Measurements from ENCODE around the gene SPECC1L. TPM values are rescaled to one million over a fixed set of nuclear protein-coding genes. Genes with fewer than 3 reads are reported as not detected.

Gene SPECC1L
- total RNA-seq, 5 donors from 2014 or later (not counting 1 experiment from before 2014, with no cell fraction given): 45.3 to 64.0 (median 54.5) TPM

DNA sequence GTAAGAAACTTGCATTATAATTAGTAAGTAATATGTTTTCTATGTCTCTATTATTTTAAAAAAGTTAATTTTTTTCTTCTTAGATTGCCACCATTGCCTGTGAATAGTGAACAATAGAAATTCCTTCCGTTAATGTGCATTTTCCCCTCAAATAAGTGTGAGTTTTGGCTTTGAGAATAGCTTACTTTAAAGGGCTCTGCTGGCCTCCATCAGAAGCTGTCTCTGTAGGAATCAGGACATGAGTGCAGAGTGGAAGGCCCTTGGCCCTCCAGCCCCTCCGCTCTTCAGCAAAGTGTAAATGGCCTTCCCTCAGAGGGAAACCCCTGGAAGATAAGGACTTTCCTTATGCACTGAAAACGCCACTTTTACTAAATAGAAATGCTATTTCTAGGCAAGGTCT, 132.7 kb downstream of the SPECC1L start:
- Mint-ChIP-seq H3K27me3 (no peaks in the 10 kb centered on the region), H3K9me3 (no peaks in the 10 kb centered on the region), H3K27ac (no peak overlapping the region), H3K4me1 (peaks cover 38 to 49% (median 41%) of the 10 kb centered on the region in 3 donors), H3K36me3 (peaks cover 32% of the 10 kb centered on the region), H3K4me3 (no peak overlapping the region)
- no peak overlapping the region for H3K4me3 ChIP-seq (ENCODE audit: control insufficient read depth in 1 of 2, extremely low read depth in 1 of 2, low read length in 1 of 2)
- no peak for DNase-seq
- WGBS (ENCODE audit: insufficient coverage): no CpG with 5 or more reads among the region's 3 CpGs
- H3K4me1 ChIP-seq (ENCODE audit: control insufficient read depth in 1 of 2, extremely low read depth in 1 of 2, insufficient read depth in 2 of 2, low read length in 2 of 2): peaks cover 15 to 27% of the 10 kb centered on the region in 2 experiments
- peaks cover 8 to 16% of the 10 kb centered on the region in 2 donors for H3K36me3 ChIP-seq (ENCODE audit: control insufficient read depth in 2 of 2, extremely low read depth in 1 of 2, insufficient read depth in 1 of 2, low read length in 1 of 2)
- ATAC-seq (replicated peaks in 1 of 4): no peak
- H3K9me3 ChIP-seq: no peaks in the 10 kb centered on the region
- ChIA-PET POLR2A (no interaction called here), CTCF (no interaction called here)
- no peaks in the 10 kb centered on the region for H3K27me3 ChIP-seq (replicated peaks in 1 of 2; ENCODE audit: control insufficient read depth in 2 of 2, extremely low read depth in 1 of 2, insufficient read depth in 2 of 2, low read length in 1 of 2)
- H3K27ac ChIP-seq (ENCODE audit: low read length): no peak overlapping the region

DNA sequence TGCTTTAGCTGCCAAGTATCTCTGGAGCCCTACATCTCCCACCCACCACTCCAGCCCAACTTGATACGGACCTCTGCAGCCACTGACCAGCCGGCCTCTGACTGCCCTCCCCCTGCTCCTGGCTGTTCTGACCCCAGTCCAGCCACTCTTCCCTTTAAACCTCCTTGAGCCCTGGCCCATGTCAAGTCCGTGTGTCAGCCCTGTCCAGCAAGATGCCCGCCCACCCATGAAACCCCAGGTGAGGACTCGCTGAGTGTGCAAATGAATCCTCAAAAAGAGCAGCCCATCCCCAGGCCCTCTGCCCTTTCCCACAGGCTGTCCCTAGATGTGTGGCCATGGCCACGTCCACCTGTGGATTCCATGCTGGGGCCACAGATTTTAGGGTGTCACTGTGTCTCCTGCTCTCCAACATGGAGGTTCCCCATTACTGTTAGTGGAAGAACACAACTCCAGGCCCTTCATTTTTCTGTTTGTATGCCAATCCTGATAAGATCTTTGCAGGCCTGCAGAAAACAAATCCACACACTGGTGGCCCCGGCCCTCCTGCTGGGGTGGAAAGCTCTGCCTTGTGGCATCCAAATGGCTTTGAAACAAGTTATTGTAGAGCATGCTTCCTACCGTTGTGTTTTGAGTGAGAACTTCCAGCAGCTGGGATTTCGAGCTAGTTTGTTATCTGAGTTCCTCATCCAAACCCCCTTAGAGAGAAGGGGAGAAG, 134.1 kb downstream of the SPECC1L start:
- H3K27me3 Mint-ChIP-seq: no peaks in the 10 kb centered on the region
- no peak for ATAC-seq (replicated peaks in 1 of 4)

DNA sequence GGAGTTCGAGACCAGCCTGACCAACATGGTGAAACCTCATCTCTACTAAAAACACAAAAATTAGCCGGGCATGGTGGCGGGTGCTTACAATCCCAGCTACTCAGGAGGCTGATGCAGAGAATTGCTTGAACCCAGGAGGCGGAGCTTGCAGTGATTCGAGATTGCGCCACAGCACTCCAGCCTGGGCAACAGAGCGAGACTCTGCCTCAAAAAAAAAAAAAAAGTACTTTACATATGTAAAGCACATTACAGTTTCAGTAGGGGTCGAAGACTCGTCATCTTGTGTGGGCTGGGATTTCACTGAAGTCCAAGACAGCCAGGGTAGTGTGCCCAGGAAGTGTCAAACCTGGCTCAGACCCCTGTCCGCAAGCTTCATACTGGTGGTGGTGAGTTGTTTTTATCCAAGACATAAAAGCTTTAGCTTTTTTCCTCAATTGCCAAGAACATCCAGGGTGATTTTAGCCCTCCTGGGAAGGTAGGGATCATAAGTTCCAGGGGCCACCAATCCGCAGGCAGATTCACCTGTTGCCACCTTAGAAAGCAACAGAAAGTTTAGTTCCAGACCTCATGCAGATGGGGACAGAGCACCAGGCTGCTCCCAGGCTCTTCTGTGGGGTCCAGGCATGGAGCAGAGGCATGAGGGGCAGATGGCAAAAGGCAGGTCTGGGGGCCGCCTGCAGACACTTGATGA, 135.1 kb downstream of the SPECC1L start:
- CTCF ChIA-PET: no interaction called here
- Histone ChIP-seq H3K9me3 (no peaks in the 10 kb centered on the region), H3K4me1 (ENCODE audit: control insufficient read depth in 1 of 2, extremely low read depth in 1 of 2, insufficient read depth in 2 of 2, low read length in 2 of 2) (peaks cover 12 to 50% of the 10 kb centered on the region in 2 experiments), H3K4me3 (ENCODE audit: control insufficient read depth in 1 of 2, extremely low read depth in 1 of 2, low read length in 1 of 2) (no peak overlapping the region), H3K27me3 (replicated peaks in 1 of 2; ENCODE audit: control insufficient read depth in 2 of 2, extremely low read depth in 1 of 2, insufficient read depth in 2 of 2, low read length in 1 of 2) (no peaks in the 10 kb centered on the region), H3K27ac (ENCODE audit: low read length) (no peak overlapping the region), H3K36me3 (ENCODE audit: control insufficient read depth in 2 of 2, extremely low read depth in 1 of 2, insufficient read depth in 1 of 2, low read length in 1 of 2) (peaks cover 8 to 16% of the 10 kb centered on the region in 2 donors)
- Mint-ChIP-seq H3K4me1 (peaks cover 40 to 50% (median 45%) of the 10 kb centered on the region in 3 donors), H3K4me3 (no peak overlapping the region), H3K27me3 (no peaks in the 10 kb centered on the region), H3K27ac (peak overlapping the region in 1 of 2 donors; percentile 39), H3K36me3 (peaks cover 27% of the 10 kb centered on the region), H3K9me3 (no peaks in the 10 kb centered on the region)
- no peak for DNase-seq
- 100% methylated on average over 5 of the region's 12 CpGs for WGBS (ENCODE audit: insufficient coverage)
- POLR2A ChIA-PET: no interaction called here
- no peak for ATAC-seq (replicated peaks in 1 of 4)

More for the DNA sequence above, 134.1 kb downstream of the SPECC1L start:
- no peak overlapping the region for H3K4me3 Mint-ChIP-seq
- ChIA-PET CTCF (no interaction called here), POLR2A (no interaction called here)
- Histone ChIP-seq H3K36me3 (ENCODE audit: control insufficient read depth in 2 of 2, extremely low read depth in 1 of 2, insufficient read depth in 1 of 2, low read length in 1 of 2) (peaks cover 8 to 16% of the 10 kb centered on the region in 2 donors), H3K4me1 (ENCODE audit: control insufficient read depth in 1 of 2, extremely low read depth in 1 of 2, insufficient read depth in 2 of 2, low read length in 2 of 2) (peaks cover 12 to 40% of the 10 kb centered on the region in 2 experiments), H3K4me3 (ENCODE audit: control insufficient read depth in 1 of 2, extremely low read depth in 1 of 2, low read length in 1 of 2) (no peak overlapping the region), H3K9me3 (no peaks in the 10 kb centered on the region), H3K27me3 (replicated peaks in 1 of 2; ENCODE audit: control insufficient read depth in 2 of 2, extremely low read depth in 1 of 2, insufficient read depth in 2 of 2, low read length in 1 of 2) (no peaks in the 10 kb centered on the region), H3K27ac (ENCODE audit: low read length) (no peak overlapping the region)
- DNase-seq: no peak
- no peaks in the 10 kb centered on the region for H3K9me3 Mint-ChIP-seq
- peaks cover 32% of the 10 kb centered on the region for H3K36me3 Mint-ChIP-seq
- 97% methylated on average over 7 of the region's 9 CpGs for WGBS (ENCODE audit: insufficient coverage)
- no peak overlapping the region for H3K27ac Mint-ChIP-seq
- H3K4me1 Mint-ChIP-seq: peaks cover 39 to 49% (median 45%) of the 10 kb centered on the region in 3 donors

GRCh38 chr22:24406322-24407277, 136.0 kb downstream of the SPECC1L start:
- DNase-seq: no peak
- Histone ChIP-seq H3K4me3 (ENCODE audit: control insufficient read depth in 1 of 2, extremely low read depth in 1 of 2, low read length in 1 of 2) (no peak overlapping the region), H3K27ac (ENCODE audit: low read length) (no peak overlapping the region), H3K36me3 (ENCODE audit: control insufficient read depth in 2 of 2, extremely low read depth in 1 of 2, insufficient read depth in 1 of 2, low read length in 1 of 2) (peaks cover 11 to 12% of the 10 kb centered on the region in 2 donors), H3K9me3 (no peaks in the 10 kb centered on the region), H3K27me3 (replicated peaks in 1 of 2; ENCODE audit: control insufficient read depth in 2 of 2, extremely low read depth in 1 of 2, insufficient read depth in 2 of 2, low read length in 1 of 2) (no peaks in the 10 kb centered on the region), H3K4me1 (ENCODE audit: control insufficient read depth in 1 of 2, extremely low read depth in 1 of 2, insufficient read depth in 2 of 2, low read length in 2 of 2) (peaks cover 12 to 51% of the 10 kb centered on the region in 2 experiments)
- ChIA-PET CTCF (interaction anchor here in 1 of 2 donors (0.5 to 0.7 kb wide), 2 partner anchors 49 to 120 kb away, joined by 3 read pairs; no protein-coding TSS in a partner anchor), POLR2A (no interaction called here)
- no peaks in the 10 kb centered on the region for H3K9me3 Mint-ChIP-seq
- ATAC-seq (replicated peaks in 1 of 4): no peak
- H3K27ac Mint-ChIP-seq: peak overlapping the region; percentile 63 to 83
- H3K4me3 Mint-ChIP-seq: peak overlapping the region in 1 of 3 donors; percentile 42
- H3K27me3 Mint-ChIP-seq: no peaks in the 10 kb centered on the region
- peaks cover 35 to 42% (median 37%) of the 10 kb centered on the region in 3 donors for H3K4me1 Mint-ChIP-seq
- H3K36me3 Mint-ChIP-seq: peaks cover 18% of the 10 kb centered on the region
- WGBS (ENCODE audit: insufficient coverage): 92% methylated on average over 7 of the region's 19 CpGs

DNA sequence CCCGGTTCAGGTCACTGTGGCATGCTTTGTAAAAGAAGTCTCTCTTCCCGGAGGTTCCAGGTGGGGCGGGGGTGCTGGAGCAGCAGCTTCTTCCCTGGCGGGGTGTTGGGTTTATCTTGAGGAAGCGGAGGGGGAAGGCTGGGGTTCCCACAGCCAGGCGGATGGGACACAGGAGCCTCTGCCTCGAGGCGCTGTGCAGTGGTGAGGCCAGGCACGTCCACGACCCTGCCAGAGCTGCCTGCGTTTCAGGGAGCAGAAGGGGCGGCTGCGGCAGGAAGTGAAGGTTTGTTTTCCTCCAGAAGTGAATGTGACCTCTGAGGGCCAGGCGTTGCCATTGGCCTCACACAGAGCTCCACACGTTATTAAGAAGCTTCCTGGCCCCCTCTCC, 136.6 kb downstream of the SPECC1L start:
- Mint-ChIP-seq H3K4me1 (peaks cover 35 to 41% (median 36%) of the 10 kb centered on the region in 3 donors), H3K27ac (peak overlapping the region; percentile 63 to 83), H3K27me3 (no peaks in the 10 kb centered on the region), H3K4me3 (peak overlapping the region in 1 of 3 donors; percentile 42), H3K9me3 (no peaks in the 10 kb centered on the region), H3K36me3 (peaks cover 14% of the 10 kb centered on the region)
- ATAC-seq (replicated peaks in 1 of 4) (peak; percentile 33 to 50 (median 46)), DNase-seq (no peak)
- CTCF ChIA-PET: interaction anchor here in 1 of 2 donors (0.5 to 0.7 kb wide), 2 partner anchors 50 to 119 kb away, joined by 3 read pairs; no protein-coding TSS in a partner anchor
- POLR2A ChIA-PET: no interaction called here
- Histone ChIP-seq H3K36me3 (ENCODE audit: control insufficient read depth in 2 of 2, extremely low read depth in 1 of 2, insufficient read depth in 1 of 2, low read length in 1 of 2) (peaks cover 12 to 13% of the 10 kb centered on the region in 2 donors), H3K27me3 (replicated peaks in 1 of 2; ENCODE audit: control insufficient read depth in 2 of 2, extremely low read depth in 1 of 2, insufficient read depth in 2 of 2, low read length in 1 of 2) (no peaks in the 10 kb centered on the region), H3K4me1 (ENCODE audit: control insufficient read depth in 1 of 2, extremely low read depth in 1 of 2, insufficient read depth in 2 of 2, low read length in 2 of 2) (peaks cover 12 to 51% of the 10 kb centered on the region in 2 experiments), H3K27ac (ENCODE audit: low read length) (no peak overlapping the region), H3K4me3 (ENCODE audit: control insufficient read depth in 1 of 2, extremely low read depth in 1 of 2, low read length in 1 of 2) (no peak overlapping the region), H3K9me3 (no peaks in the 10 kb centered on the region)
- WGBS (ENCODE audit: insufficient coverage): 66% methylated on average over 14 of the region's 15 CpGs

- ChIA-PET POLR2A (no interaction called here), CTCF (no interaction called here)
- H3K27me3 Mint-ChIP-seq: no peaks in the 10 kb centered on the region
- WGBS (ENCODE audit: insufficient coverage): 93% methylated on average over 2 of the region's 4 CpGs
- no peak for ATAC-seq (replicated peaks in 1 of 4)
- H3K4me3 Mint-ChIP-seq: no peak overlapping the region
- Histone ChIP-seq H3K4me3 (ENCODE audit: control insufficient read depth in 1 of 2, extremely low read depth in 1 of 2, low read length in 1 of 2) (no peak overlapping the region), H3K36me3 (ENCODE audit: control insufficient read depth in 2 of 2, extremely low read depth in 1 of 2, insufficient read depth in 1 of 2, low read length in 1 of 2) (peaks cover 13 to 15% of the 10 kb centered on the region in 2 donors), H3K27me3 (replicated peaks in 1 of 2; ENCODE audit: control insufficient read depth in 2 of 2, extremely low read depth in 1 of 2, insufficient read depth in 2 of 2, low read length in 1 of 2) (no peaks in the 10 kb centered on the region), H3K27ac (ENCODE audit: low read length) (no peak overlapping the region), H3K4me1 (ENCODE audit: control insufficient read depth in 1 of 2, extremely low read depth in 1 of 2, insufficient read depth in 2 of 2, low read length in 2 of 2) (peaks cover 12 to 51% of the 10 kb centered on the region in 2 experiments), H3K9me3 (no peaks in the 10 kb centered on the region)
- H3K4me1 Mint-ChIP-seq: peaks cover 35 to 40% (median 36%) of the 10 kb centered on the region in 3 donors
- H3K36me3 Mint-ChIP-seq: peaks cover 12% of the 10 kb centered on the region
- peak overlapping the region; percentile 24 to 83 for H3K27ac Mint-ChIP-seq
- DNase-seq: peak in 1 of 35 experiments; percentile 17
- H3K9me3 Mint-ChIP-seq: no peaks in the 10 kb centered on the region
Measured at GRCh38 chr22:24407884-24408283, 137.3 kb downstream of the SPECC1L start.
